ENCODE data around the gene C17orf78.
A peak's percentile ranks its signal among the peaks of the same experiment; 100 is the strongest.

GRCh38 chr17:37438141-37438540 is 62.4 kb downstream of the C17orf78 start:
- TF ChIP-seq CTCF (optimal IDR thresholded peaks at IDR 0.05 in 1 of 3, IDR thresholded peaks at IDR 0.05 in 1 of 3, conservative IDR thresholded peaks at IDR 0.05 in 1 of 3; ENCODE audit: extremely low read depth in 1 of 3, insufficient read depth in 2 of 3, low read length in 3 of 3), result peak in 2 of 3 experiments; percentile 9 to 43
- TF ChIP-seq EZH2 (IDR thresholded peaks at IDR 0.05; ENCODE audit: low read length), result no peak
